ENCODE measurements around the gene EDEM2.
"Not testable (repeated sequence)": the region's sequence is repeated elsewhere in the genome, so short reads cannot be mapped to it uniquely, and the experiment has no call there.

DNA sequence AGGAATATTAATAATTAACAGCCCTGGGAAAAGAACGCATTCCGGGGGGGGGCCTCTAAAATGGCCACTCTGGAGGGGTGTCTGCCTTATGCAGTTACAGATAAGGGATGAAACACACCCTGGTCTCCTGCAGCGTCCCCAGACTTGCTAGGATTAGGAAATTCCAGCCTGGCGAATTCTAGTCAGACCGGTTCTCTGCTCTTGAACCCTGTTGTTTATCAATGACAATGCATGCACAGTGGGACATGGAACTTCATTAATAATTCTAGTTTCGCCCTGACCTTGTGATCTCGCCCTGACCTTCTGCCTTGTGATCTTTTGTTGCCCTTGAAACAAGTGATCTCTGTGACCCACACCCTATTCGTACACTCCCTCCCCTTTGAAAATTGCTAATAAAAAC lies 42.1 kb upstream of the EDEM2 start:
- not testable (repeated sequence) for TF ChIP-seq POLR2AphosphoS5 (IDR thresholded peaks at IDR 0.05; ENCODE audit: low read depth, low read length)
- TF ChIP-seq, protein P1, sequence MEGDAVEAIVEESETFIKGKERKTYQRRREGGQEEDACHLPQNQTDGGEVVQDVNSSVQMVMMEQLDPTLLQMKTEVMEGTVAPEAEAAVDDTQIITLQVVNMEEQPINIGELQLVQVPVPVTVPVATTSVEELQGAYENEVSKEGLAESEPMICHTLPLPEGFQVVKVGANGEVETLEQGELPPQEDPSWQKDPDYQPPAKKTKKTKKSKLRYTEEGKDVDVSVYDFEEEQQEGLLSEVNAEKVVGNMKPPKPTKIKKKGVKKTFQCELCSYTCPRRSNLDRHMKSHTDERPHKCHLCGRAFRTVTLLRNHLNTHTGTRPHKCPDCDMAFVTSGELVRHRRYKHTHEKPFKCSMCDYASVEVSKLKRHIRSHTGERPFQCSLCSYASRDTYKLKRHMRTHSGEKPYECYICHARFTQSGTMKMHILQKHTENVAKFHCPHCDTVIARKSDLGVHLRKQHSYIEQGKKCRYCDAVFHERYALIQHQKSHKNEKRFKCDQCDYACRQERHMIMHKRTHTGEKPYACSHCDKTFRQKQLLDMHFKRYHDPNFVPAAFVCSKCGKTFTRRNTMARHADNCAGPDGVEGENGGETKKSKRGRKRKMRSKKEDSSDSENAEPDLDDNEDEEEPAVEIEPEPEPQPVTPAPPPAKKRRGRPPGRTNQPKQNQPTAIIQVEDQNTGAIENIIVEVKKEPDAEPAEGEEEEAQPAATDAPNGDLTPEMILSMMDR (IDR thresholded peaks at IDR 0.05): not testable (repeated sequence)
- TF ChIP-seq, protein P2, sequence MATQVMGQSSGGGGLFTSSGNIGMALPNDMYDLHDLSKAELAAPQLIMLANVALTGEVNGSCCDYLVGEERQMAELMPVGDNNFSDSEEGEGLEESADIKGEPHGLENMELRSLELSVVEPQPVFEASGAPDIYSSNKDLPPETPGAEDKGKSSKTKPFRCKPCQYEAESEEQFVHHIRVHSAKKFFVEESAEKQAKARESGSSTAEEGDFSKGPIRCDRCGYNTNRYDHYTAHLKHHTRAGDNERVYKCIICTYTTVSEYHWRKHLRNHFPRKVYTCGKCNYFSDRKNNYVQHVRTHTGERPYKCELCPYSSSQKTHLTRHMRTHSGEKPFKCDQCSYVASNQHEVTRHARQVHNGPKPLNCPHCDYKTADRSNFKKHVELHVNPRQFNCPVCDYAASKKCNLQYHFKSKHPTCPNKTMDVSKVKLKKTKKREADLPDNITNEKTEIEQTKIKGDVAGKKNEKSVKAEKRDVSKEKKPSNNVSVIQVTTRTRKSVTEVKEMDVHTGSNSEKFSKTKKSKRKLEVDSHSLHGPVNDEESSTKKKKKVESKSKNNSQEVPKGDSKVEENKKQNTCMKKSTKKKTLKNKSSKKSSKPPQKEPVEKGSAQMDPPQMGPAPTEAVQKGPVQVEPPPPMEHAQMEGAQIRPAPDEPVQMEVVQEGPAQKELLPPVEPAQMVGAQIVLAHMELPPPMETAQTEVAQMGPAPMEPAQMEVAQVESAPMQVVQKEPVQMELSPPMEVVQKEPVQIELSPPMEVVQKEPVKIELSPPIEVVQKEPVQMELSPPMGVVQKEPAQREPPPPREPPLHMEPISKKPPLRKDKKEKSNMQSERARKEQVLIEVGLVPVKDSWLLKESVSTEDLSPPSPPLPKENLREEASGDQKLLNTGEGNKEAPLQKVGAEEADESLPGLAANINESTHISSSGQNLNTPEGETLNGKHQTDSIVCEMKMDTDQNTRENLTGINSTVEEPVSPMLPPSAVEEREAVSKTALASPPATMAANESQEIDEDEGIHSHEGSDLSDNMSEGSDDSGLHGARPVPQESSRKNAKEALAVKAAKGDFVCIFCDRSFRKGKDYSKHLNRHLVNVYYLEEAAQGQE (IDR thresholded peaks at IDR 0.05; ENCODE audit: insufficient read depth in 1 of 2, low read depth in 2 of 2, low read length in 1 of 2): not testable (repeated sequence)

Measured in Panc1 (cell line).